HG03159 (cell line): ENCODE data around the gene SLC23A1.
"Not testable (repeated sequence)": the region's sequence is repeated elsewhere in the genome, so short reads cannot be mapped to it uniquely, and the experiment has no call there.

Experiments
- ATAC-seq: cut with Tn5 transposase; IDR thresholded peaks from one replicate; pipeline ENCODE4 v1.9.1; 2021; ENCODE audit warnings: mild to moderate bottlenecking, moderate library complexity; ENCODE audit not compliant: unreplicated experiment

Gene SLC23A1

DNA sequence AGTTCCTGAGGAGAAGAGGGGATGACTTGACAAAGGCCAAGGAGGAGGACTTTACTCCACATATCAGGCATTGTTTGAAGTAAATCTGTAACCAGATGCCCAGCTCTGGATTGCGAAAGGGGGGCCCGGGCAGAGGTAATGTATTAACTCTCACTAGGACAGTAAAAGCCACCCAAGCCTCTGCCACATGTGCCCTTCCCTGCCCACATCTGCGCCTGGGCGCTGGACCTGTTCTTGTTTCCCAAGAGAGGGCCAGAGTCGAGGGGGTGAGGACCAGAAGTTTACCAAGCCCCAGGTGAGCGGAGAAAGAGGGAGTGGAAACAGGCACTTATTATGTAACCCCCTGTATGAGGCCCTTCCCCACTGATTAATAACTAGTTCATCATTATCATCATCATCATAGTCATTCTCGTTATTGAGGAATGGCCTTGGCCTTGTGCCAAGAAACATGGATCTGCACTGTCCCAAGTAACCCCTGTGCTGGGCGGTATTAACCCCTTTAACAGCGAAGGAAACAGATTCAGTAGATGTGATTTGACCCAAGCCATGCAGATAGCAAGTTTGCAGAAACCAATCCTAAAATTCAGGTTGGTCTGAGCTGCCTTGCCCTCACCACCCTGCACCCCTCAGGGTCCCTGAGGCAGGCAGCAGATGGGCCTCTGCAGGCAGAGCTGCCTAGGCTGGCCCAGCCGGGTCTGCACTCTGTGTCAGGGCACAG is at the start of gene SLC23A1:
SLC23A1 (minus strand) TSS at position 23 of the 718 bp plus-strand sequence. CDS start 44 bp downstream, outside the sequence.
- ATAC-seq: no peak

DNA sequence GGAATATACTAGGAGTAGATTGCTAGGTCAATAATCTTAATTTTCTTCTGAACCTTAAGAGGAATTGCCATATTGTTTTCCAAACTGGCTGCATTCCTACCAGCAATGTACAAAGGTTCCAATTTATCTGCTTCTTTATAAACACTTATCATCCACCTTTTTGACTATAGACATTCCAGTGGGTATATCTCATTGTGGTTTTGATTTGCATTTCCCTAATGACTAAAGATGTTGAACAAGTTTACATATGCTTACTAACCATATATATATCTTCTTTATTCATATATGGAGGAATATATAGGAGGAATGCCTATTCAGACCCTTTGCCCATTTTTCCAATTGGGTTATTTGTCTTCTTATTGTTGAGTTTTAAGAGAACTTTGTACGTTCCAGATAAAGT is 48.6 kb upstream of the SLC23A1 start:
- no peak for ATAC-seq

DNA sequence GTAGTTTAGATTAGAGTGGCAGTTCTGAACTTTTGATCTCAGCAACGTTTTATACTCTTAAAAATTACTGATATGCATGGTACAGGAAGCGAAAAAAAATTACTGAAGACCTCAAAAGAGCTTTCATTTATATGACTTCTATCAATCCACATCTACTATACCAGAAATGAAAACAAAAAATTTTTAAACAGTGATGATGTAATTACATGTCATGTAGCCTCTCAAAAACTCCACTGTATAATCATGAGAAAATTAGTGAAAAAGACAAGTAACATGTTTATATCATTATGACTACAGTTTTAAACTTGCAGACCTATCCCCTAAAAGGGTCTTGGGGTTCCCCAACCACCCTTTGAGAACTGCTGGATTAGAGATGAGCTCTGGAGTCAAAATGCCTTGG is 46.9 kb upstream of the SLC23A1 start:
- no peak for ATAC-seq

DNA sequence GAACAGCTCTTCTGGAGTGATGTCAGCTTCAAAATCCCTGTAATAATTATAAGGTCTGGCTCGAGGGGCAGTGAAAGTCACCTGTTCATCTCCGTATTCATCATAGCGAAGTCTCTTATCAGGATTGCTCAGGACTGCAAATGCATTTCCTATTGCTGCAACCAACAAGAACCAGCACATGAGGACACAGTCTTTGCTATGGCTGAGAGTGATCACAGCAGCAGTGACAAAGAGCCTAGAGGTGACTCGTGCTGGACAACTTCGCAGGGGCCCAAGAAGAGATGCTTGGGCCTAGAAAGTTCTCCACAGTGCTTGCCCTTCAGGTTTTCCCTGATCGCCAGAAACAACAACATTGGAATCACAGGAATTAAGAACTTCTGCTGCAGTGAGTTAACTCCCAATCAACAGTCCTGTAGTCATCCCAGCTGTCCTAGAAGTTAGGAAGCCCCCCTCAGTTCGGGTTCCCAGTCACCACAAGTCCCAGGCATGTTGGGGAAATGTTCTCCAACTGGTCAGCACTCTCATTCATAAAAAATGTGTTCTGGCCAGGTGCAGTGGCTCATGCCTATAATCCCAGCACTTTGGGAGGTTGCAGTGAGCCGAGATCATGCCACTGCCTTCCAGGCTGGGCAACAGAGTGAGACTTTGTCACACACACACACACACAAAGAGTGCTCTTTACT is 43.2 kb upstream of the SLC23A1 start:
- no peak for ATAC-seq

DNA sequence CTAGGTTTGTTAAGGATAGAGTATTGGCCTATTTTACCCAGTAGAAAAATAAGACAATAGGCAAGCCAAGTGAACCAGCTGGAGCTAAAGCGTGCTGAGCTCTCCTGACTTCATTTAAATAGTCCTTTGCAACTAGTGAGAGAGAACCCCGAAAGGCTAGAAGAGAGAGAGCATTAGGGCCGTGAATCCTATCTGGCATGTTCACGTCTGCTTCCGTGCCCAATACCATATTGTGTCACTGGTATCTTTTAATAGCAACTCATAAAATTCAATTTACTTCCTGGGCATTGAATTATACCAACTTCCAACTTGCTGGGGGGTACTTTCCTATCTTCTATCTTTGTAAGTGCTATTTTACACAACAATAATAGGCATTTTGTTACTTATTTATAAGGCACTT is 42.4 kb upstream of the SLC23A1 start:
- no peak for ATAC-seq

- ATAC-seq: no peak
Observed at GRCh38 chr5:139422307-139422893, 39.3 kb upstream of the SLC23A1 start.

DNA sequence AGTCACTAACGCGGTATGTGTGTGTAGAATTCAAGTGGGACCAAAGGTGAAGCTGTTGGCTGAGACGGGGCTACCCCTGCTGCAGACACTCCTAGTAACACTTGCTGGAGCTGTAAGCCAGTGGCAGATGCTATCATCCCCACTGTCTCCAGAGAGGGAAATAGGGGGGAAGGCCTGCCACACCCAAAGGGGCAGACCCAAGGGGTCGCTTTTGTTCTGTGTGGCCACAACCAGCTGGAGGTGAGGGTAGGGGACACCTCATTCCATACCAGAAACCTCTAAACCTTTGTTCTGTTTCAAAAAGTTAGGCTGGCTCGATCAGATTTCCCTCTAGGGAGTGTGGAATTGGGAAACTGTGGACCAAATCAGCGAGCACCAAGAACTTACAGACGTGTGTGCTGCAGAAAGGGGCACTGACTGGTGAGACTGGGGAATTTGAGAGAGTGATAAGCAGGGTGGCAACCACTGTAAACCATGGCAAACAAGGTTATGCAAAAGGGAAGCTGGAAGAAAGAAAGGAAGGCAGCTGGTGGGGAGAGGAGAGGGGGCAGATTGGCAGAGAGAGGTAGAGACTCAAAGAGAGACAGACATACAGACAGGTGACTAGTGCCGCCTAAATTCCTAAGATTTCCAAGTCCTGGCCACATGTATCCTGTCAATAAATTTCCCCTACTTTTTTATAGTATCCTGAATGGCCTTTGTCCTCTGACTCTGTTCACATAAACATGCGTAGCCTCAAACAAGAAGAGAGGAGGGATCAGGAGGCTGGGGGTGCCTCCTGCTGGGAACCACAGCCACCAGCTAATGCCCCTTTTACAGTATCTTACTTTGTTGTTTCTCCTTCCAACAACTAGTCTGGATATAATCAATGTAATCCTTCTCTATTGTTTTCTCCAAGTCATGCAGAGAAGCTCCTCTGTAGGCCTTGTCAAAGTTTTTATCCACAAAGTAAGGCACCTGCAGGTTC is 36.4 kb upstream of the SLC23A1 start:
- ATAC-seq: no peak

DNA sequence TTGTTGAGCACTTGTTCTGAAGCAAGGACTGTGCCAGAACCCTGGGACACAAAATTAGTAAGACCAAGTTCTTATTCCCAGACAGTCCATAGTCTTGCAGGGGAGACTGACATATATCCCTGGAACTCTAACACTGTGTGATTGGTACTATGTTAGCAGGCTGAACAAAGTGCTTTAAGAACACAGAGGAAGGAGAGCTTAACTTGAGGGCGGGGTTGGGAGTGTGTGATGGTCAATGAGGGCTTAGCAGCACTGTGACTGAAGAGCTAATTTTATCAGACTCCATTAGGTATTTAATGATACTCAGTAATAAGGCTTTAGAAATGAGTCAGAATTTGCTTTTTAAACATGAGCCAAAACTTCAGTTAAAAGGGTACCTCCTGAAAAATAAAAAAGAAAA is 35.7 kb upstream of the SLC23A1 start:
- ATAC-seq: no peak

GRCh38 chr5:139417214-139417613 is 34.1 kb upstream of the SLC23A1 start:
- no peak for ATAC-seq

- no peak for ATAC-seq
Observed at GRCh38 chr5:139416651-139417050, 33.6 kb upstream of the SLC23A1 start.

DNA sequence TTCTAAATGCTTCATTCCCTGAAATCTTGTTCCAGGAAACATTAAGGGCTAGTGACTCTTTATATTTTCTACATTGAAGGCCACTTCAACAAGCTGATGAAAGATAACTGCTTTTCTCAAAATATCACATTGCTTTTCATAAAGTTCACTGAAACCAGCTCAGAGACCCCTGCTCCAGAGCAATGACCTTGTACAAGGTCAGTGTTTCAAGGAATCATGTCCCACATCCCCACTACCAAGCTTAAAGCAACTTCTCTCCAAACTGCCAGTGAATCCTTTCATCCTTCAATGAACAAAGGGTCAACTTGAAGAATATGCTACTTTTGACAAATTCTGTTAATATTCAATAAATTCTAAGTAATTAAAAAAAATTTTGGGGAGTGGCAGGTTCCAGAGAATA is 32.8 kb upstream of the SLC23A1 start:
- no peak for ATAC-seq

DNA sequence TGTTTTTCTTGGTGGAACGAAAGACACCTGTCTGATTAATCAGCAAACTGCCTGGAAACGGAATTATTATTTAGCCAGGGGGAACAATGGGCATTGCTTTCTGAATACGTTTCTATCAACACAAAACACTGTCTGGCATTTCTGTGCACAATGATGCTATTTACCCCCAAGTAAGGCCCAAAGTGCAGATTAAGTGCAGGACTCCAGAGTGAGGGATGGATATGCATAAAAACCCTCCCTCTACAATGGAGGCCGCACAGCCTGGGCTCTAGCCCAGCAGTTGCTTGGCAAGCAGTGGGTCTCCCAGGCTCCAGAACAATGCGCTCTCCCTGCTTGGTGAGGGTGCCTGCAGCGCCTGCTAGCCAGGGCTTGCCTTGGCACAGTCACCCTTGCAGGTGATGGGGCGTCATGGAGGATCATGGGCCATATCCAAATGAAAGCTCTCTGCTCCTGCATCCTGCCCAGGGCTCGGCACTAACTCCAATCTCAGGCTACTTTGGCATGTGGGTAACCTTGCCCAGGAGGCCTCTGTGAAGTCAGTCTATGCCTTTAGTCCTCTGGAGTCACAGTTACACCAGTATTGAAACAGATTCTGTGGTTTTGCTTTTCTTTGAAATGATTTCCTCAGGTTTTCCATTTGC is 32.2 kb upstream of the SLC23A1 start:
- ATAC-seq: no peak

DNA sequence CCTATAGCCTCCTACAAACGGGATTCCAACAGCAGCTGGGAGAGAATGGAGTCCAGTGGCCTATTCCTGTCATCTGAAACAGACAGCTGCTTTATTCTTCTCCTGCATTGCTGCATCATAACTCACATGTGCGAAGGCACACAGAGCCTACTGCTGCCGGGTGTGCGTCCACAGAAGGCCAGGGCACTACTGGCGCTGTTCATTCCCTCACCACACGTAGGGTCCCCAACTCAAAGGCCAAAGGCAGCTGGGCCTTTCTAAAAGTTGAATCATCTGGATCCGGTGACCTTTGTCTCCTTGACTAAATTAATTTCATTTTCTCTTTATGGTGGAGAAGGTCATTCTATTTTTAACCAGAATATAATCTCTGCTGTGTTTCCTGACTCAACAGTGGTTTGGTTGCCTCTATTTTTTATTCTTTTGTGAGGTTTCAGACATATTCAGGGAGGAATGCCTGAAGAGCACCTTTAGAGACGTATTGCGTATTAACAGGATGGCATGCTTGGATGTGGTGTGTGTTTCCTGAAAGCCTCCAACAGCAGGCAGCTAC is 31.6 kb upstream of the SLC23A1 start:
- ATAC-seq: no peak

GRCh38 chr5:139413963-139414362 is 30.9 kb upstream of the SLC23A1 start:
- ATAC-seq: no peak

DNA sequence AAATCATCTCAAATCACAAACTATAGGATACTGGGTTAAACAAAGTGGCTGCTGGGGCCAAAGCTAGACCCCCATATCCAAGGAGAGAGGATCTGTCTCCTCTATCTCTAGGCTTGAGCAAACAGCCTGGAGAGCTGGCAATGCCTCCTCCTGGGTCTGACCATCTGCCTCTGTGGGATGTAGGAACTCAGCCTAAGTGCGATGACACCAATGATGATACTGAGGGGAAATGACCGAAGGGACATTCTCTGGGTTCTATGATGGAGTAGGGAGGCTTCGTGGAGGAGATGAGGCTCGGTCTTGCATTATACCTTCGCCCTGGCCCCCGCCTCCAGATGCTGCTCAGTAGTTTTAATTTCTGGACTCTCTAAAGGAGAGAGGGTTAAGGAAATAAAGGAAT is 30.1 kb upstream of the SLC23A1 start:
- no peak for ATAC-seq

DNA sequence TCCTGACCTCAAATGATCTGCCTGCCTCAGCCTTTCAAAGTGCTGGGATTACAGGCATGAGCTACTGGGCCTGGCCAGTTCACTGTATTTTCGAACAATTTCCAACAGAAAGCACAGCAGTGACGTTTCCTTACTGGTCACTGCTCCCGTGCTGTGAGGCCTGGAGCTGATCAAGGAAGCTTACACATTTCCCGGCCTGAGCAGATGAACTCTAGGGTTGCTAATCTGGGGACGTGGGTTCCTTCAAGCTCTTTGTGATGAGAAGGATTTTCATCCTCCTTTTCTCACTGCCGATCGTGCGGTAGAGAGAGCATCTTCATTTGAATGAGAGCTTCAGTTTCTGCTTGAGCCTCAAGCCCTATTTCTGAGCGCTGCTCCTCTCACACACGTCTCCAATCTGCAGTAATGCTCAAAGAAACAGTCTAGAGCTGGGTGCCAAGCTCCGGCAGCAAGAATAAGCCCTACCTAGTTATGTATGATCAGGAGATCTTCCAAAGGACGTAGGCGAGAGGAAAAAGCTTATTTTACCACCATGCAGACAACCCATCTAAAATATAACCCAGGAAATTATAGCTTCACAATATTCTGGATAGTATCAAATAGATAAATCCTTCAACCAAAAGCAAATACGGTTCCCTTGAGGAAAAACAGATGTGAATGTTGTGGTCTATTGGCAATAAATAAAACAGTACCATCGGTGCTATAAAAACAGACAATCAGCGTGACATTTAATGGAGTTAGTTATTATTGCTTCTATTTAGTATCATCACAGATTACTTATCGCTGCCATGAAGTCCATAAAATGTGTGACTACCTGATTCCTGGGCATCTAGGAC is 28.1 kb upstream of the SLC23A1 start:
- no peak for ATAC-seq

GRCh38 chr5:139410121-139410992 is 27.3 kb upstream of the SLC23A1 start:
- no peak for ATAC-seq

GRCh38 chr5:139409116-139409515 is 26.0 kb upstream of the SLC23A1 start:
- not testable (repeated sequence) for ATAC-seq
